T-helper 9 cell (primary cell): ENCODE data around the gene MAP4K5.

Experiments used
- DNase-seq: peaks from one replicate; pipeline ENCODE4 v3.0.0-alpha.2; 2020

Gene MAP4K5

DNA sequence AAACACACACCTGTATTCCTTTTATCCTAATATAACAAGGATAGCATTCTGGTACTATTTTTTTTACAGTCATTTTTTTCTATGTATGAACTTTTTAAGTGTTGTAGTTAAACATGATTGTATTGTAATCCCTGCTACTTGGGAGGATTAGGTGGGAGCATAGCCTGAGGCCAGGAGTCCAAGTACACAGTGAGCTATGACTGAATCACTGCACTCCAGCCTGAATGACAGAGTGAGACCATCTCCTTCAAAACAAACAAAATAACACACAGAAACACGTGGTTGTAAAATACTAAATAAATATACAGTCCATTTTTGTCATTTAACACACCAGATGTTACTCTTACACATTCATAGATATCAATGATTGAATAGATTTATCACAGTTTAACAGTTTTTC lies 56.9 kb downstream of the MAP4K5 start:
- no peak for DNase-seq

DNA sequence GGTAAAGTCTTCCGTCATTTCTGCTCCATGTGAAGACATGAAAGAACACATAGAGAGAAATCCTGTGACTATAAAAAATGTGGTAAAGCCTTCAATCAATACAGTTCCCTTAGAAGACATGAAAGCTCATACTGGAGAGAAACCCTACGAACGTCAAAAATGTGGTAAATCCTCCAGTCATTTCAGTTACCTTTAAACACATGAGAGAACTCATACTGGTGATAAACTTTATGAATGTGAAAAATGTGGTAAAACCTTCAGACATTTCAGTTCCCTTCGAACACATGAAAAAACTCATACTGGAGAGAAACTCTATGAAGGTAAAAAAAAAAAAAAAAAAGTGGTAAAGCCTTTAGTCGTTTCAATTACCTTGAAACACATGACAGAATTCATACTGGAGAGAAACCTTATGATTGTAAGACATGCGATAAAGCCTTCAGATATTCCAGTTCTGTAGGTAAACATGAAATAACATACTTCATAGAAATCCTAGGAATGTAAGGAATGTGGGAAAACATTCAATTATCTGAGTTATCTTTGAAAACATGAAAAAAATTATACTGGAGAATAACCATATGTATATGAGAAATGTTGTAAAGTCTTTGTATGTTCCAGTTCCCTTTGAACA lies 60.4 kb downstream of the MAP4K5 start:
- no peak for DNase-seq

GRCh38 chr14:50469982-50470381 lies 62.4 kb downstream of the MAP4K5 start:
- no peak for DNase-seq

DNA sequence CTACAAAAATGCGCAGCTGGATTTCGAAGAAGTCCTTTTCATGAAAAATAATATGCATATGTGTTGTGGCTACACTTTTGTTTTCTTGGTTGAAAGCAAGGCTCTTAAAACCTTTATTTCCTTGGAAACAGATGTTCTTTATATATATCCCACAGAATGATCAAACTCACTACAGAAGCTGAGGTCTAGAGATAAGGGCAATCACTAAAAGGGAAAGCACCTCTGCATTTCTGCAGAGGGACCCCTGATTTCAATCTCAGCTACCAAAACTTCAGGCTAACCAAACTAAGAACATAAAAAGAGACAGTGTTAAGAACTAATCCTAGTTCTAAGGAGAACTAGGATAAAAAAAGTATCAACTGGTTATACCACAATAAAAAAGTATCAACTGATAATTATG lies 70.3 kb downstream of the MAP4K5 start:
- DNase-seq, result no peak

DNA sequence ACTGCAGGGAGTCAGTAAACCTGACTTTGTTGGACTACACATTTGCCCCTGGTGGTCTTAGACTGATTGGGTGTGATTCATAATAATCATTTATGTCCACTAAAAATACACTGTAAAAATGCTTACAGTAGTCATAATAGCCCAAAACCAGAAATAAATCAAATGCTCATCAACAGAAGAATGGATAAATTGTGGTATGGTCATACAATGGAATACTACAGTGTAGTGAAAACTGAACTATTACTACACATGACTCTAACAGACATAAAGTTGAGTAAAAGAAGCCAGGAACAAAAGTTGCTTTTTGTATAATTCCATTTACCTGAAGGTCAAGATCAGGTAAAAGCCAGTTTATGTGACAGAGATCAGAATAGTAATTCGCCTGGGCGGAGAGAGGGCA lies 78.5 kb downstream of the MAP4K5 start:
- DNase-seq, result no peak

GRCh38 chr14:50452979-50453705 lies 79.2 kb downstream of the MAP4K5 start:
- DNase-seq, result no peak

DNA sequence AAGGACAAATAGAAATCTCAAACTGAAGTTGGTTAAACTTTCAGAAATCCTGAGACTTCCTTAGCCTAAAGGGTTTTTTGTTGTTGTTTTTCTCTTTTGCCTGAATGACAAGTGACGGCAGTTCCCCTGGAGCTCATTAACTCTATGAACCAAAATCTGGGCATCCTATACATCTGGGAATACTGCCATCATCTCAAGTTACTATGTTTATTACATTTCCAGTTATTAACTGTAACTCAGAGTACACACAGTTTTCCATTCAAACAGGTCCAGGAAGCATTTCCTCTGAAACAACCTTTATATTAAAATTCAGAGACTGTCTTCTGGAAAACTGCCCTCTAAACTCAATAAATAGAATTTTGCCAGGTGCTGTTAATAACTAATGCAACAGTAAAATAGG lies 80.1 kb downstream of the MAP4K5 start:
- DNase-seq, result no peak

GRCh38 chr14:50451854-50452253 lies 80.5 kb downstream of the MAP4K5 start:
- DNase-seq, result no peak

- DNase-seq, result no peak
Measured at GRCh38 chr14:50447461-50447860, 84.9 kb downstream of the MAP4K5 start.

DNA sequence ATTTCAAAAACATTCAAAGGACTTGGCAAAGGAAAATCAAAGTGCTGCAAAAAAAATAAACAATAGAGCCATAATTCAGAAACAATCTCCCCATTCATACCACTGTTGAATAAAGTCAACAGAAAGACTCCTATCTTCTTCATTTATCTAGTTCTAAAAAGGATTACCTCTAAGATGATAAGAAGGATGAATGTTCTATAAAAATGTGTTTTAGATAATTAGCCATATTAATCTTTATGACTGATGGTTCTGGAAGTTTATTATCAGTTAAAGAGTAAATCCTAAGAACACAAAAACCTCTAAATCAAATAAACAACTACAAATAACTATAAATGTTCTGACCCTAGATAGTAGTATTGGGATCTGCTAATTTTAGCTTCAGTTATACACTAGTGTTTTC lies 97.8 kb downstream of the MAP4K5 start:
- DNase-seq, result no peak

- DNase-seq, result no peak
Measured at GRCh38 chr14:50432131-50432530, 100.2 kb downstream of the MAP4K5 start.

DNA sequence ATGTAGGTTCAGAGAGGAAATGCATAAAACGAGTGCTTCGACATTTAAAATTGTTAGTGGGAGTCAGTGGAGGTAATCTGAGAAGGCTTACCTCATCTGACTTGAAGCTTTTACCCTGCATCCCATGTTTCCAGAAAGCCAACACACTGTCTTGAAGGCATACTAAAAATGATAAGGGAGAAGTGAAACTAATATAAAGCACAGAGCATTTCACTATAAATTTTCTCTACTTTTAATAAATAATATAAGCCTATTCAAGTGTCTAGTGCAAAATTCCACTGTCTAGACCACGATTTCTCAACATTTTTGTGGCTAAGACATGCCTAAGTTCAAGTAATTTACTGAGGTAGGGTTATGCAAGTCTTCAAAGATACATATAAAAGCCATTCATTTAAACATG lies 106.6 kb downstream of the MAP4K5 start:
- DNase-seq, result no peak

DNA sequence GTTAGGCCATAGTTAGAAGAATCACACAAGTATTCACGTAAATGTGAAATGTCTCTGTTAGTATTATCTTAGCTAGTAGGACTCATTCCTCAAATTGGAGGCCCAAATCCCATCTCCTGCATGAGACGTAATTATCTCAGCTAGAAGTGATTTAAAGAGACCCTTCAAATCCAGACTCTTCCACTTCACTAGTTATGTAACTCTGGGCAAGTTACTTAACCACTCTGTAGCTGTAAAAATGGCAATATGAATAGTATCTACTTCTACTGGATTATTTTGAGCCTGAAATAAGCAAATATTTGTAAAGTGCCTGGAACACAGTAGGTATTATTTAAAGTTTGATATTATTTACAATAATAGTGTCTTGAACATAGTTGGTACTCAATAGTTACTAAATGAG lies 107.3 kb downstream of the MAP4K5 start:
- no peak for DNase-seq

DNA sequence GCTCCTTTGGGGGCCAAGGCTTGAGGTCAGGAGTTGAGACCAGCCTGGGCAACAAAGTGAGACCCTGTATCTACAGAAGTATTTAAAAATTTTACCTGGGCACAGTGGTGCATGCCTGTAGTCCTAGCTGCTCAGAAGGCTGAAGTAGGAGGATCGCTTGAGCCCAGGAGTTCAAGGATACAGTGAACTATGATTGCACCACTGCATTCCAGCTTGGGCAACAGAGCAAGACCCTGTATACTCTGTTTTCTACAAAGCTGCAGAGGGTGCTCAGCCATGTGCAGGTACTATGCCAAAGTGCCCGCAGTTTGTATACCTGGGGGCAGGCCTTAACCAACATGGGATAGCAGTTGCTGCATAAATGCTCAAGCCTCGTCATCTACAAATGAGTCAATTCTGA lies 108.8 kb downstream of the MAP4K5 start:
- DNase-seq, result no peak

GRCh38 chr14:50421499-50421898 lies 110.9 kb downstream of the MAP4K5 start:
- no peak for DNase-seq

DNA sequence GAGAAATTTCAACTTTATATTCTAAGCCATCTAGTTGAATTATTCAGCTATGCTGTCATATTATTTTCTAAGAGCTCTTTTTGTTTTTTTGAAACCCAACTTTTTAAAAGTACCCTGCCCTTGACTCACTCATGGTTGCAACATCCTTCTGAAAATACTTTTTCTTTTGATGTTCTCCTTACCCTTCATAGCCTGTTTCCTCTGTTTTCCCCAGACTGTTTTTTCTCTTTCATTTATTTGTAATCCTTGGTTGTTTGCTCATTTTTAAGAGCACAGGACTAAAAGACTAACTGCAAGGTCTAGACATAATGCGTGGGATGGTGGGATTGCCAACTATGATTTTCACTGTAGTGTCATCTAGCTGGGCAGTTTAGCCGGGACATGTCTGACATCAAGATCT lies 114.5 kb downstream of the MAP4K5 start:
- no peak for DNase-seq

DNA sequence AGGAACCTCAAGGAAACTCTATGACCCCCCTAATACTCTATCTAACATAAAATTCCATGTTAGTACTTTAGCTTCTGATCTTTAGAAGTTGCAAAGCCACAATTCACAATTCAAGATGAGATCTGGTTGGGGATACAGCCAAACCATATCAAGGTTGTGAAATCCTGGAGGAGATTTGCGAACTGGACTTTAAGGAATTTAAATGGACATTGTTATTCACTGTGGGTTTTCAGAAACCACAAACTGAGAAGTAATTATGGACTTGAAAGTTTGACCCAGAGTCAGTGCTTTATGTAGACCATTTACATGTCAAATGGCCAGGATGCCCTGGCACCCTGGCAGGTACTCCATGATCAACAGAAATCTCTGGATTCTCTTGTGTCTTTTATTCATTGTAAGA lies 121.4 kb downstream of the MAP4K5 start:
- no peak for DNase-seq

- no peak for DNase-seq
Measured at GRCh38 chr14:50410071-50410470, 122.3 kb downstream of the MAP4K5 start.

GRCh38 chr14:50407111-50407812 lies 125.1 kb downstream of the MAP4K5 start:
- DNase-seq, result no peak

DNA sequence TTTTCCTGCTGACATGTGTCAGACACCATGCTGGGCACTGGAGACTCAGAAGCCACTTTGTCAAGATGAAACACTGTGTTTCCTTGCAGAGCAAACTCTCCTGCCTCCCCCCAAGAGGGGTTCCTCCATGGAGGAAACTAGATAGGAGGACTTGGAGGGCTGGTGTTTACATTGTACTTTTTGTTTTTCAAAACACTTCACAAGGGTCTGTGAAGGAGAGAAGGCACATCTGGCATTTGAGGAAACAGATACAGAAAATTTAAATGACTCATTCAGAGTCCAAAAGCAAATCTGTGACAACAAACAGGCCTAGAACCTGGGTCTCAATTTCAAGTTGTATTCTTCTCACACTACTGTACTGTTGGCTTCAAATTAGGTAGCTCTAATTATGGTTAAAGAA lies 128.9 kb downstream of the MAP4K5 start:
- DNase-seq, result no peak

DNA sequence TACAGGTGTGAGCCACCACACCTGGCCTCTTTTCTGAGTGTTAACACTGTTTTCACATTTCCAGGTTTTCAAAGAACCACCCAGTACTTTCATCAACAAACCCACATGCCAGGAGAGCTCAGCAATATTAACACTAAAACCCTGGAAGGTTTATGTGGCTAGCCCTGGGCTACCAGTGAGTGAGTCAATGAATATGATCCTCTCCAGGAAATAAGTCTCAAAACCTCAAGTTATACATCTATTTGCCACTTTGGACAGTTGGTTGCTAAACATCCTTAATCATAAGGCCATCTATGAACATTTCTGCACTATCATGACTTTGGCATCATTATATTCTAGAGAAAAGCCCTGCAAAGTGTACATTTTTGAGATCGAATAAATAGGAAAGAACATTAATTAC lies 129.4 kb downstream of the MAP4K5 start:
- no peak for DNase-seq

- DNase-seq, result no peak
Measured at GRCh38 chr14:50400461-50400860, 131.9 kb downstream of the MAP4K5 start.

DNA sequence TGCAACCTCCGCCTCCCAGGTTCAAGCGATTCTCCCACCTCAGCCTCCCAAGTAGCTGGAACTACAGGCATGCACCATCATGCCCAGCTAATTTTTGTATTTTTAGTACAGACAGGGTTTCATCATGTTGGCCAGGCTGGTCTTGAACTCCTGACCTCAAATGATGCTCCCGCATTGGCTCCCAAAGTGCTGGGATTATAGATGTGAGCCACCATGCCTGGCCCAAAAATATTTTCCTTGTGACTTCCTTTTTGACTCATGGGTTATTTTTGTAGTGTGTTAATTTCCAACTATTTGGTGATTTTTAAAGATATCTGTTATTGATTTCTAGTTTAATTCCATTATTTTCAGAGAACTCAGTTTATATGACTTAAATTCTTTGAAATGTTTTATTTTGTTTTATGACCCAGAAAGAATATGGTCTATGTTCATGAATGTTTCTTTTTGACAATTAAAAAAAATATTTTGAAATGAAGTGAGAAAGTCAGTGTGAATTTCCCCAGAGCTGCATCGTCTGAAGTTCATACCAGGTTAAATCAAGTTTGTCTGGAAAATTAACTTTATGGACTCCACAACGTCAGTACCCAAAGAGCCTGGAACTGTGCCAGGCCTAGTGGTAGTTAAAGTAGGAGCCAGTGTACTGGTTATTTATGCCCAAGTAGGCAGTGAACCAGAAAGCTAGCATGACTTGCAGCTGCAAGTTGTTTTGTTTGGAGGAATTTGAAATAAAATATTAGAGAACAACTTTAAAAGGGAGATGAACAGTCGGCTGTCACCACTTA lies 132.9 kb downstream of the MAP4K5 start:
- no peak for DNase-seq
